ENCODE measurements around the gene NSUN2.

The NSUN2 gene

GRCh38 chr5:6568889-6569288 lies 64.0 kb downstream of the NSUN2 start:
- no peak overlapping the region for H3K4me3 ChIP-seq (ENCODE audit: low read depth, low read length)
- TF ChIP-seq, protein P1, sequence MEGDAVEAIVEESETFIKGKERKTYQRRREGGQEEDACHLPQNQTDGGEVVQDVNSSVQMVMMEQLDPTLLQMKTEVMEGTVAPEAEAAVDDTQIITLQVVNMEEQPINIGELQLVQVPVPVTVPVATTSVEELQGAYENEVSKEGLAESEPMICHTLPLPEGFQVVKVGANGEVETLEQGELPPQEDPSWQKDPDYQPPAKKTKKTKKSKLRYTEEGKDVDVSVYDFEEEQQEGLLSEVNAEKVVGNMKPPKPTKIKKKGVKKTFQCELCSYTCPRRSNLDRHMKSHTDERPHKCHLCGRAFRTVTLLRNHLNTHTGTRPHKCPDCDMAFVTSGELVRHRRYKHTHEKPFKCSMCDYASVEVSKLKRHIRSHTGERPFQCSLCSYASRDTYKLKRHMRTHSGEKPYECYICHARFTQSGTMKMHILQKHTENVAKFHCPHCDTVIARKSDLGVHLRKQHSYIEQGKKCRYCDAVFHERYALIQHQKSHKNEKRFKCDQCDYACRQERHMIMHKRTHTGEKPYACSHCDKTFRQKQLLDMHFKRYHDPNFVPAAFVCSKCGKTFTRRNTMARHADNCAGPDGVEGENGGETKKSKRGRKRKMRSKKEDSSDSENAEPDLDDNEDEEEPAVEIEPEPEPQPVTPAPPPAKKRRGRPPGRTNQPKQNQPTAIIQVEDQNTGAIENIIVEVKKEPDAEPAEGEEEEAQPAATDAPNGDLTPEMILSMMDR (IDR thresholded peaks at IDR 0.05; ENCODE audit: low read depth, low read length, missing control alignments) = no peak
- no peak for DNase-seq (ENCODE audit: low read depth)

- TF ChIP-seq, protein P1 (IDR thresholded peaks at IDR 0.05; ENCODE audit: low read depth, low read length, missing control alignments) = no peak
- no peak overlapping the region for H3K4me3 ChIP-seq (ENCODE audit: low read depth, low read length)
- no peak for DNase-seq (ENCODE audit: low read depth)
Measured at GRCh38 chr5:6568383-6568782, 64.5 kb downstream of the NSUN2 start.

GRCh38 chr5:6567835-6568234 lies 65.0 kb downstream of the NSUN2 start:
- no peak for DNase-seq (ENCODE audit: low read depth)
- TF ChIP-seq, protein P1 (IDR thresholded peaks at IDR 0.05; ENCODE audit: low read depth, low read length, missing control alignments) = no peak
- H3K4me3 ChIP-seq (ENCODE audit: low read depth, low read length) = no peak overlapping the region

- TF ChIP-seq, protein P1 (IDR thresholded peaks at IDR 0.05; ENCODE audit: low read depth, low read length, missing control alignments) = no peak
- DNase-seq (ENCODE audit: low read depth) = no peak
- H3K4me3 ChIP-seq (ENCODE audit: low read depth, low read length) = no peak overlapping the region
Measured at GRCh38 chr5:6567068-6567467, 65.8 kb downstream of the NSUN2 start.

DNA sequence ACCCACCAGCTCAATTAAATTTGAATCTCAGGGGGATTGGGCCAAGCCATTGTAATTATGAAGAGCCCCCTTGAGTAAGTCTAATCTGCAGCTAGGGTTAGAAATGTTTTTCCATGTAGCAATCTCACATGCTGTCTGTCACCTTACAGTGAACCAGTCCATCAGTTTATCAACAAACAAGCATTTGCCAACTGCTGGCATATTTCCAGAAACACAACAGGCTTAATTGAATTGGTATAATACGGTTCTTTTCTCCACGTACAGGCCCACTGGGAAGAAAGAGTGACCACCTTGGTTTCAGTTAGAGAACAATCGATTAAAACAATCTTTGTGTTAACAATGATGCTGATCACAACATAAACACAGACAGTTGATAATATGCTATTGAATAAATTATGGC lies 67.4 kb downstream of the NSUN2 start:
- no peak for DNase-seq (ENCODE audit: low read depth)
- H3K4me3 ChIP-seq (ENCODE audit: low read depth, low read length) = no peak overlapping the region
- TF ChIP-seq, protein P1 (IDR thresholded peaks at IDR 0.05; ENCODE audit: low read depth, low read length, missing control alignments) = no peak

DNA sequence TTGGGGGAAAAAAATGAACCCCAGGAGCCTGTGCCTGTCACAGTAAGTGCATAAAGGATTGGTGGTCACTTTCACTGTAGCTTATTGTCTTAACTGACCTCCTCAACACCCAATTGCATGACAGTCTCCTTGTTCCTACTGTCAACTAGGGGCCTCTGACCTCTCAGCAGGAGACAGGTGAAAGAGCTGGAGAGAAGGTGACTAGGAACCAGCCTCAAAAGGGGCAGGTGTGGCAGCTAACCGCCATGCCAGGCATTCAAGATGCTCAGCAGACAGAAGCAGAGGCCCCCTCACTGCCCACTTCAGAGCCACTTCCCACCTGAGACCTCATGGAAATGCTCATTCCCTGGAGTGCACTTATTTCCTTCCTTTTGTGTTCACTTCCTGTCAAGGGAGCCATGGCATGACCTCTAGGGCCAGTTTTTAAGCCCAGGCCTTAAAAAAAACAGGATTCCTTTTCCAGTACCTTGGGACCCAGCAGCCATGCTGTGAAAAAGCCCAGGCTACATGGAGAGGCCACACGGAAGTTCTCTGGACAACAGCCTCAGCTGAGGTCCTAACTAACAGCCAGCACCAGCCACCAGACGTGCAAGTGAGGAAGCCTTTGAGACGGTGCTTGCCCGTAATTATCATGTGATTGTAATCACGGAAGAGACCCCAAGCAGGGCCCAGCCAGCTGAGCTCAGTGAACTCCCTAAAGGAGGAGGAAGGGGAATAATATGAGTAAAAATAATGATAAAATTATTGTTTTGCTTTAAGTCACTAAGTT lies 74.9 kb downstream of the NSUN2 start:
- TF ChIP-seq, protein P1 (IDR thresholded peaks at IDR 0.05; ENCODE audit: low read depth, low read length, missing control alignments) = no peak
- DNase-seq (ENCODE audit: low read depth) = no peak
- no peak overlapping the region for H3K4me3 ChIP-seq (ENCODE audit: low read depth, low read length)

- TF ChIP-seq, protein P1 (IDR thresholded peaks at IDR 0.05; ENCODE audit: low read depth, low read length, missing control alignments) = no peak
- H3K4me3 ChIP-seq (ENCODE audit: low read depth, low read length) = no peak overlapping the region
- DNase-seq (ENCODE audit: low read depth) = no peak
Measured at GRCh38 chr5:6556802-6557102, 76.1 kb downstream of the NSUN2 start.
